ENCODE results near the gene HOXB6.

HOXB6 gene

GRCh38 chr17:48591255-48592056 is 13.3 kb downstream of the HOXB6 start (continued):
- TF ChIP-seq ZNF560 (tag by site-specific recombination; IDR thresholded peaks at IDR 0.05; ENCODE audit: borderline replicate concordance) (no peak), ZNF777 (tag by site-specific recombination; IDR thresholded peaks at IDR 0.05; ENCODE audit: borderline replicate concordance) (no peak), ZNF10 (tag by site-specific recombination; IDR thresholded peaks at IDR 0.05) (no peak), ZNF19 (tag by site-specific recombination; IDR thresholded peaks at IDR 0.05; ENCODE audit: low read depth) (no peak), TCF7L2 (IDR thresholded peaks at IDR 0.05; ENCODE audit: borderline replicate concordance, low read depth, low read length) (no peak)

- Histone ChIP-seq H3K4me3 (ENCODE audit: low read depth, low read length) (no peak overlapping the region), H3K4me1 (ENCODE audit: control insufficient read depth, insufficient read depth, low read length) (peaks cover 44% of the 10 kb centered on the region), H3K27ac (ENCODE audit: extremely low read depth, low read depth, low read length) (peak overlapping the region; percentile 92), H3K36me3 (ENCODE audit: control insufficient read depth in 2 of 2, insufficient read depth in 1 of 2, low read length in 2 of 2) (peaks cover 4 to 33% of the 10 kb centered on the region in 2 experiments; a peak in 2 of 3 replicates), H3K9me3 (ENCODE audit: control insufficient read depth, insufficient read depth, low read depth, low read length) (no peaks in the 10 kb centered on the region)
- POLR2A ChIA-PET = interaction anchor here (0.6 kb wide), 2 partner anchors 10 to 542 kb away, joined by 3 read pairs; partner anchors contain the start of gene NFE2L1
- TF ChIP-seq ZNF362 (tag by site-specific recombination; IDR thresholded peaks at IDR 0.05) (peak; percentile 93), PRDM10 (tag by site-specific recombination; IDR thresholded peaks at IDR 0.05) (peak; percentile 37), ZBTB17 (tag by site-specific recombination; IDR thresholded peaks at IDR 0.05) (peak; percentile 2; the same call in 1 of the 2 replicates), ZNF600 (tag by site-specific recombination; IDR thresholded peaks at IDR 0.05) (0 out of 2 replicates have a peak, but pooled peaks have one; percentile 3), GFI1B (tag by site-specific recombination; IDR thresholded peaks at IDR 0.05) (no peak), ZNF335 (tag by site-specific recombination; conservative IDR thresholded peaks at IDR 0.05) (peak; percentile 90), ZBTB7A (tag by site-specific recombination; IDR thresholded peaks at IDR 0.05; ENCODE audit: low read depth) (0 out of 2 replicates have a peak, but pooled peaks have one; percentile 11), REST (tag by site-specific recombination; IDR thresholded peaks at IDR 0.05) (no peak), ZBTB48 (tag by site-specific recombination; IDR thresholded peaks at IDR 0.05) (peak; percentile 88)
- CTCF ChIA-PET = interaction anchor here (0.6 to 6.0 kb wide), 4 partner anchors 31 to 549 kb away, joined by 3 to 52 read pairs (median 25); no protein-coding TSS in a partner anchor
These were observed 14.1 kb downstream of the HOXB6 start for GRCh38 chr17:48590607-48591161.
